Type B pancreatic cell (in vitro differentiated cells): ENCODE measurements around the gene STAG1. TPM values are rescaled to one million over a fixed set of nuclear protein-coding genes. Genes with fewer than 3 reads are reported as not detected.

ENCODE experiments used
- DNase-seq: peaks from one replicate; pipeline ENCODE4 v3.0.0; 2021; ENCODE audit warnings: mixed read lengths; ENCODE audit not compliant: unreplicated experiment; ENCODE audit errors: extremely low spot score
- H3K27ac Mint-ChIP-seq: 2 replicates; pipeline ENCODE4 v1.8.0; 2021; ENCODE audit warnings: mild to moderate bottlenecking, mixed read lengths
- H3K27me3 Mint-ChIP-seq: 2 replicates; pipeline ENCODE4 v1.8.0; 2021; ENCODE audit warnings: mixed read lengths
- H3K36me3 Mint-ChIP-seq: 2 replicates; pipeline ENCODE4 v1.8.0; 2021; ENCODE audit warnings: mixed read lengths
- H3K4me1 Mint-ChIP-seq: one replicate; pipeline ENCODE4 v1.8.0; 2021; ENCODE audit warnings: mixed read lengths; ENCODE audit not compliant: unreplicated experiment
- H3K4me3 Mint-ChIP-seq: 2 replicates; pipeline ENCODE4 v1.8.0; 2021; ENCODE audit warnings: mild to moderate bottlenecking, mixed read lengths
- H3K9me3 Mint-ChIP-seq: 2 replicates; pipeline ENCODE4 v1.8.0; 2021; ENCODE audit warnings: mixed read lengths
- CTCF ChIP-seq: fragments of 200-600 bp; sonication (generic); conservative IDR thresholded peaks from 2 replicates; pipeline ENCODE4 v1.5.0; 2021; ENCODE audit warnings: antibody characterized with exemption, mild to moderate bottlenecking
- total RNA-seq: library from RNA; stranded (reverse); gene quantifications from 2 replicates; pipeline ENCODE4 v1.2.1, GENCODE V29; 2021; ENCODE audit warnings: low replicate concordance

STAG1 gene
- total RNA-seq, 1 donor from 2014 or later, result 45.5 TPM

- Mint-ChIP-seq H3K9me3 (peaks cover 6% of the 10 kb centered on the region), H3K36me3 (peaks cover 7% of the 10 kb centered on the region), H3K4me1 (peaks cover 5% of the 10 kb centered on the region), H3K4me3 (no peak overlapping the region), H3K27ac (no peak overlapping the region), H3K27me3 (no peaks in the 10 kb centered on the region)
- no peak for TF ChIP-seq CTCF
- DNase-seq, result no peak
Observed at GRCh38 chr3:136639069-136639468, 113.1 kb downstream of the STAG1 start.

GRCh38 chr3:136637176-136637575, 115.0 kb downstream of the STAG1 start:
- peaks cover 7% of the 10 kb centered on the region for H3K36me3 Mint-ChIP-seq
- peaks cover 10% of the 10 kb centered on the region for H3K4me1 Mint-ChIP-seq
- H3K27ac Mint-ChIP-seq, result no peak overlapping the region
- no peak overlapping the region for H3K4me3 Mint-ChIP-seq
- TF ChIP-seq CTCF, result no peak
- no peak for DNase-seq
- H3K27me3 Mint-ChIP-seq, result no peaks in the 10 kb centered on the region
- peaks cover 6% of the 10 kb centered on the region for H3K9me3 Mint-ChIP-seq

- H3K9me3 Mint-ChIP-seq, result peaks cover 6% of the 10 kb centered on the region
- no peak for TF ChIP-seq CTCF
- peaks cover 22% of the 10 kb centered on the region for H3K4me1 Mint-ChIP-seq
- H3K27me3 Mint-ChIP-seq, result no peaks in the 10 kb centered on the region
- H3K27ac Mint-ChIP-seq, result no peak overlapping the region
- H3K4me3 Mint-ChIP-seq, result no peak overlapping the region
- no peak for DNase-seq
- peaks cover 7% of the 10 kb centered on the region for H3K36me3 Mint-ChIP-seq
Observed at GRCh38 chr3:136634821-136635220, 117.4 kb downstream of the STAG1 start.

GRCh38 chr3:136632625-136633081, 119.5 kb downstream of the STAG1 start:
- Mint-ChIP-seq H3K4me1 (peaks cover 22% of the 10 kb centered on the region), H3K4me3 (no peak overlapping the region), H3K9me3 (peaks cover 6% of the 10 kb centered on the region), H3K27ac (no peak overlapping the region), H3K27me3 (no peaks in the 10 kb centered on the region), H3K36me3 (peaks cover 12% of the 10 kb centered on the region)
- DNase-seq, result no peak
- no peak for TF ChIP-seq CTCF

GRCh38 chr3:136631424-136631823, 120.8 kb downstream of the STAG1 start:
- Mint-ChIP-seq H3K9me3 (peaks cover 6% of the 10 kb centered on the region), H3K36me3 (peaks cover 12% of the 10 kb centered on the region), H3K4me3 (no peak overlapping the region), H3K27me3 (no peaks in the 10 kb centered on the region), H3K4me1 (peaks cover 28% of the 10 kb centered on the region), H3K27ac (no peak overlapping the region)
- DNase-seq, result no peak
- TF ChIP-seq CTCF, result no peak

- DNase-seq, result no peak
- peaks cover 12% of the 10 kb centered on the region for H3K36me3 Mint-ChIP-seq
- TF ChIP-seq CTCF, result no peak
- no peak overlapping the region for H3K4me3 Mint-ChIP-seq
- H3K9me3 Mint-ChIP-seq, result peaks cover 6% of the 10 kb centered on the region
- peaks cover 29% of the 10 kb centered on the region for H3K4me1 Mint-ChIP-seq
- no peaks in the 10 kb centered on the region for H3K27me3 Mint-ChIP-seq
- no peak overlapping the region for H3K27ac Mint-ChIP-seq
Observed at GRCh38 chr3:136630915-136631314, 121.3 kb downstream of the STAG1 start.
